Endothelial cell (in vitro differentiated cells): ENCODE data around the gene SPAG9. TPM values are rescaled to one million over a fixed set of nuclear protein-coding genes. Genes with fewer than 3 reads are reported as not detected.

Experiments used
- DNase-seq: peaks from one replicate; pipeline ENCODE4 v3.0.0; 2021; ENCODE audit warnings: low spot score
- H3K27ac Mint-ChIP-seq: one replicate; pipeline ENCODE4 v1.8.0; 2021; ENCODE audit warnings: mixed read lengths, inconsistent platforms; ENCODE audit not compliant: unreplicated experiment
- H3K27me3 Mint-ChIP-seq: one replicate; pipeline ENCODE4 v1.8.0; 2021; ENCODE audit warnings: mild to moderate bottlenecking, moderate library complexity, mixed read lengths, inconsistent platforms; ENCODE audit not compliant: unreplicated experiment
- H3K36me3 Mint-ChIP-seq: one replicate; pipeline ENCODE4 v1.8.0; 2021; ENCODE audit warnings: mild to moderate bottlenecking, low read depth, mixed read lengths, inconsistent platforms; ENCODE audit not compliant: unreplicated experiment
- H3K4me1 Mint-ChIP-seq: one replicate; pipeline ENCODE4 v1.8.0; 2021; ENCODE audit warnings: mild to moderate bottlenecking, mixed read lengths, inconsistent platforms; ENCODE audit not compliant: unreplicated experiment
- H3K4me3 Mint-ChIP-seq: one replicate; pipeline ENCODE4 v1.8.0; 2021; ENCODE audit warnings: mild to moderate bottlenecking, mixed read lengths, inconsistent platforms; ENCODE audit not compliant: unreplicated experiment
- H3K9me3 Mint-ChIP-seq: one replicate; pipeline ENCODE4 v1.8.0; 2021; ENCODE audit warnings: mixed read lengths, inconsistent platforms; ENCODE audit not compliant: unreplicated experiment
- total RNA-seq: library from RNA; stranded (reverse); fragmentation: NEBNext Ultra II Directional; extraction: Animal tissue kit (Norgen Biotek cat#: 25700); gene quantifications from one replicate; pipeline ENCODE4 v1.2.1, GENCODE V29; 2021; ENCODE audit not compliant: unreplicated experiment
- TF ChIP-seq, protein P1 (sequence below): fragments of 200-600 bp; sonication (generic); IDR thresholded peaks from one replicate; pipeline ENCODE4 v1.5.0; 2021; ENCODE audit warnings: antibody characterized with exemption; ENCODE audit not compliant: unreplicated experiment

Gene SPAG9
- total RNA-seq, 1 donor from 2014 or later: 107 TPM

DNA sequence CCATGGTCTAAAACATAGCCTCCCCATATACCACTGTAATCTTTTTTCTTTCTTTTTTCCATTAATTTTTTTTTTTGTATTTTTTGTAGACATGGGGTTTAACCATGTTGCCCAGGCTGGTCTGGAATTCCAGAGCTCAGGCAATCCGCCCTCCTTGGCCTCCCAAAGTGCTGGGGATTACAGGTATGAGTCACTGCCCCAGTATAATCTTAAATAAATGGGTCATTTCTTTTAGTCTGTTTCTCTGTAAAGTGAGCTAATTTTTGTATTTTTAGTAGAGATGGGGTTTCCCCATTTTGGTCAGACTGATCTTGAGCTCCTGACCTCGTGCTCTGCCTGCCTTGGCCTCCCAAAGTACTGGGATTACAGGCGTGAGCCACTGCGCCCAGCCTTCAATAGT, 27.0 kb upstream of the SPAG9 start:
- no peak for DNase-seq
- no peak overlapping the region for H3K4me3 Mint-ChIP-seq
- no peaks in the 10 kb centered on the region for H3K36me3 Mint-ChIP-seq
- H3K4me1 Mint-ChIP-seq: no peaks in the 10 kb centered on the region
- no peak overlapping the region for H3K27ac Mint-ChIP-seq
- TF ChIP-seq, protein P1, sequence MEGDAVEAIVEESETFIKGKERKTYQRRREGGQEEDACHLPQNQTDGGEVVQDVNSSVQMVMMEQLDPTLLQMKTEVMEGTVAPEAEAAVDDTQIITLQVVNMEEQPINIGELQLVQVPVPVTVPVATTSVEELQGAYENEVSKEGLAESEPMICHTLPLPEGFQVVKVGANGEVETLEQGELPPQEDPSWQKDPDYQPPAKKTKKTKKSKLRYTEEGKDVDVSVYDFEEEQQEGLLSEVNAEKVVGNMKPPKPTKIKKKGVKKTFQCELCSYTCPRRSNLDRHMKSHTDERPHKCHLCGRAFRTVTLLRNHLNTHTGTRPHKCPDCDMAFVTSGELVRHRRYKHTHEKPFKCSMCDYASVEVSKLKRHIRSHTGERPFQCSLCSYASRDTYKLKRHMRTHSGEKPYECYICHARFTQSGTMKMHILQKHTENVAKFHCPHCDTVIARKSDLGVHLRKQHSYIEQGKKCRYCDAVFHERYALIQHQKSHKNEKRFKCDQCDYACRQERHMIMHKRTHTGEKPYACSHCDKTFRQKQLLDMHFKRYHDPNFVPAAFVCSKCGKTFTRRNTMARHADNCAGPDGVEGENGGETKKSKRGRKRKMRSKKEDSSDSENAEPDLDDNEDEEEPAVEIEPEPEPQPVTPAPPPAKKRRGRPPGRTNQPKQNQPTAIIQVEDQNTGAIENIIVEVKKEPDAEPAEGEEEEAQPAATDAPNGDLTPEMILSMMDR: no peak
- H3K27me3 Mint-ChIP-seq: no peaks in the 10 kb centered on the region
- no peaks in the 10 kb centered on the region for H3K9me3 Mint-ChIP-seq

DNA sequence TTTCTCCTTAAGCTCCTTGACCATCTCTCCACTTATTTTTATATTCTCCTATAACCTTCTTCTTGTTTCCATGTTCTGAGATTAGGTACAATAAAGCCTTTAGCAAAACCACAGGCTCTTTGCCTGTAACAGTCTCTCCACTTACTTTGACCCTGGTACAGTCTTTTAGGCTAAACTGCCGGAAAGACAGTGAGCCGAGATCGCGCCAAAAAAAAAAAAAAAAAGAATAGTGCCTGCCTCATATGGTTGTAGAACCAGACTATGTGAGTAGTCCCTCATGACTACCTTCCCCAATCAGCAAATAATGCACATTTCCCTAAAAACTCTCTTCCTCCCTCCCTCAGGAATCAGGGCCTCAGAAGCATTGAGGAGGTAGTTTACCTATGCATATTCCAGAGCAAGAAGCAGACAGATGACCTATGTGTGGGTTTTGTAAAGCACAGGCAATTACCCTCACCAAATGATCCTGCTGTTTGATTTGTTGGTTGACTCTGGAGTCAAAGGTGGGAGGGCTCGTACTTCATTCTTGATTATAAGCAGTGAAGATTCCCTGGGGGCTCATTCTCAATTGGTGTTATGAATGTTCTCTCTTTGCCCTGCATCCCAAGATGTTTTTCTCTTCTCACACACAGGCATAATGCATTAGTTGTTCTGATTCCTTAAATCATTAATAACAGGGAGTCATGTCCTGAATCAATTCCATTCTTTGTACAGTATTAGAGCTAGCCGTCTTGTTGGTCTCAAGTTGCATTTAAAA, 23.8 kb upstream of the SPAG9 start:
- H3K9me3 Mint-ChIP-seq: no peaks in the 10 kb centered on the region
- H3K4me3 Mint-ChIP-seq: no peak overlapping the region
- no peaks in the 10 kb centered on the region for H3K4me1 Mint-ChIP-seq
- no peaks in the 10 kb centered on the region for H3K27me3 Mint-ChIP-seq
- no peaks in the 10 kb centered on the region for H3K36me3 Mint-ChIP-seq
- no peak overlapping the region for H3K27ac Mint-ChIP-seq
- DNase-seq: no peak
- TF ChIP-seq, protein P1: no peak

GRCh38 chr17:51142597-51142996, 21.9 kb upstream of the SPAG9 start:
- TF ChIP-seq, protein P1: no peak

DNA sequence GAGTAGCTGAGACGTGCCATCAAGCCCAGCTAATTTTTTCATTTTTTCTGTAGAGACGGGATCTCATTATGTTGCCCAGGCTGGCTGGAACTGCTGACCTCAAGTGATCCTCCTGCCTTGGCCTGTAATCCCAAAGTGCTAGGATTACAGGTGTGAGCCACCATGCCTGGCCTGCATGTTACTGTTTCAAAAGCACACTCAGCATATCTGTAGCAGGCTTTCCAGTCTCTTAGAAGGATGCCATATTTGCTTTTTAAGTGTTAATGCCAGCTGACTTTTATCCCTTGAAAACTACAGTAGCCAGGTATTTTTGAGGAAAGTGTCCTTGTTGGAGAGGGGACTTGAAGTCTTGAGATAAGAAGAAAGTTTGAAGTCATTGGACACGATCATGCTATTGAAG, 15.3 kb upstream of the SPAG9 start:
- Mint-ChIP-seq H3K4me3 (no peak overlapping the region), H3K36me3 (no peaks in the 10 kb centered on the region), H3K27me3 (peaks cover 3% of the 10 kb centered on the region), H3K4me1 (peaks cover 3% of the 10 kb centered on the region), H3K27ac (no peak overlapping the region), H3K9me3 (no peaks in the 10 kb centered on the region)
- TF ChIP-seq, protein P1: no peak
- DNase-seq: no peak

More at GRCh38 chr17:51142597-51142996, 21.9 kb upstream of the SPAG9 start:
- no peak for DNase-seq
- H3K4me1 Mint-ChIP-seq: no peaks in the 10 kb centered on the region
- H3K36me3 Mint-ChIP-seq: no peaks in the 10 kb centered on the region
- H3K27ac Mint-ChIP-seq: no peak overlapping the region
- no peak overlapping the region for H3K4me3 Mint-ChIP-seq
- peaks cover 1% of the 10 kb centered on the region for H3K27me3 Mint-ChIP-seq
- H3K9me3 Mint-ChIP-seq: no peaks in the 10 kb centered on the region

GRCh38 chr17:51133365-51133764, 12.7 kb upstream of the SPAG9 start:
- Mint-ChIP-seq H3K9me3 (no peaks in the 10 kb centered on the region), H3K27ac (no peak overlapping the region), H3K4me1 (peaks cover 3% of the 10 kb centered on the region), H3K36me3 (no peaks in the 10 kb centered on the region), H3K4me3 (no peak overlapping the region), H3K27me3 (peaks cover 2% of the 10 kb centered on the region)
- TF ChIP-seq, protein P1: no peak
- DNase-seq: no peak
